KG1 (cell line): ENCODE results near the gene BHMT2.

ENCODE experiments used
- DNase-seq: peaks from one replicate; lab custom pipeline; 2025; lab: John Stamatoyannopoulos, UW

The BHMT2 gene

GRCh38 chr5:79069488-79070349 lies at the start of gene BHMT2, which contains the start of gene DMGDH:
Gene BHMT2 (plus strand): TSS chr5:79069767. CDS start chr5:79069783, 16 bp downstream.
Gene DMGDH (minus strand): TSS chr5:79069674. CDS start chr5:79069620, 54 bp downstream.
- DNase-seq = no peak

GRCh38 chr5:79020861-79021561 lies 48.6 kb upstream of the BHMT2 start:
- DNase-seq = peak; percentile 49

GRCh38 chr5:79021753-79022152 lies 47.8 kb upstream of the BHMT2 start:
- DNase-seq = no peak

GRCh38 chr5:79022771-79023170 lies 46.8 kb upstream of the BHMT2 start:
- DNase-seq = no peak

GRCh38 chr5:79023348-79023747 lies 46.2 kb upstream of the BHMT2 start:
- DNase-seq = no peak

GRCh38 chr5:79023947-79024346 lies 45.6 kb upstream of the BHMT2 start:
- no peak for DNase-seq

GRCh38 chr5:79025054-79025472 lies 44.5 kb upstream of the BHMT2 start:
- DNase-seq = peak; percentile 5

- DNase-seq = no peak
Observed at GRCh38 chr5:79030663-79031484, 38.7 kb upstream of the BHMT2 start.

- DNase-seq = no peak
Observed at GRCh38 chr5:79031485-79031867, 38.1 kb upstream of the BHMT2 start.

- no peak for DNase-seq
Observed at GRCh38 chr5:79032031-79032695, 37.4 kb upstream of the BHMT2 start.

- no peak for DNase-seq
Observed at GRCh38 chr5:79032782-79033181, 36.8 kb upstream of the BHMT2 start.

GRCh38 chr5:79035237-79035636 lies 34.3 kb upstream of the BHMT2 start:
- DNase-seq = no peak

GRCh38 chr5:79036769-79037168 lies 32.8 kb upstream of the BHMT2 start:
- no peak for DNase-seq

- no peak for DNase-seq
Observed at GRCh38 chr5:79042188-79042587, 27.4 kb upstream of the BHMT2 start.

- no peak for DNase-seq
Observed at GRCh38 chr5:79047199-79047598, 22.4 kb upstream of the BHMT2 start.

GRCh38 chr5:79048437-79048836 lies 21.1 kb upstream of the BHMT2 start:
- no peak for DNase-seq

- no peak for DNase-seq
Observed at GRCh38 chr5:79050498-79050897, 19.1 kb upstream of the BHMT2 start.

- DNase-seq = no peak
Observed at GRCh38 chr5:79053321-79053720, 16.2 kb upstream of the BHMT2 start.

- DNase-seq = no peak
Observed at GRCh38 chr5:79055017-79055416, 14.6 kb upstream of the BHMT2 start.

GRCh38 chr5:79056847-79057246 lies 12.7 kb upstream of the BHMT2 start:
- no peak for DNase-seq

GRCh38 chr5:79059674-79060073 lies 9.9 kb upstream of the BHMT2 start:
- no peak for DNase-seq

GRCh38 chr5:79062436-79062835 lies 7.1 kb upstream of the BHMT2 start:
- DNase-seq = no peak
